ENCODE measurements around the gene IFT81.

Gene IFT81

GRCh38 chr12:110134691-110135411, 10.7 kb downstream of the IFT81 start:
- H3K36me3 ChIP-seq (ENCODE audit: control insufficient read depth in 2 of 2, insufficient read depth in 1 of 2, low read length in 2 of 2): peaks cover 57 to 60% of the 10 kb centered on the region in 2 experiments
- no peak for TF ChIP-seq CTCF (tag by site-specific recombination; IDR thresholded peaks at IDR 0.05)
- TF ChIP-seq WT1 (tag by site-specific recombination; IDR thresholded peaks at IDR 0.05): peak; percentile 78
- no peak overlapping the region for H3K27ac ChIP-seq (ENCODE audit: extremely low read depth, low read depth, low read length)
- ChIA-PET POLR2A (interaction anchor here (0.6 kb wide), 1 partner anchor 9 kb away, joined by 3 read pairs; no protein-coding TSS in a partner anchor), CTCF (interaction anchor here (0.6 to 1.2 kb wide), 2 partner anchors 21 to 36 kb away, joined by 3 to 4 read pairs; no protein-coding TSS in a partner anchor)
- H3K9me3 ChIP-seq (ENCODE audit: control insufficient read depth, insufficient read depth, low read depth, low read length): no peaks in the 10 kb centered on the region
- no peak overlapping the region for H3K4me3 ChIP-seq (ENCODE audit: low read depth, low read length)
- no peaks in the 10 kb centered on the region for H3K4me1 ChIP-seq (ENCODE audit: control insufficient read depth, insufficient read depth, low read length)

- Histone ChIP-seq H3K27ac (ENCODE audit: extremely low read depth, low read depth, low read length) (no peak overlapping the region), H3K4me1 (ENCODE audit: control insufficient read depth, insufficient read depth, low read length) (no peaks in the 10 kb centered on the region), H3K4me3 (ENCODE audit: low read depth, low read length) (no peak overlapping the region), H3K9me3 (ENCODE audit: control insufficient read depth, insufficient read depth, low read depth, low read length) (no peaks in the 10 kb centered on the region), H3K36me3 (ENCODE audit: control insufficient read depth in 2 of 2, insufficient read depth in 1 of 2, low read length in 2 of 2) (peaks cover 55 to 62% of the 10 kb centered on the region in 2 experiments)
- no peak for TF ChIP-seq ZNF776 (tag by site-specific recombination; IDR thresholded peaks at IDR 0.05; ENCODE audit: borderline replicate concordance)
- TF ChIP-seq ZBTB26 (tag by site-specific recombination; optimal IDR thresholded peaks at IDR 0.05): no peak
- no peak for TF ChIP-seq ZNF311 (tag by site-specific recombination; IDR thresholded peaks at IDR 0.05; ENCODE audit: borderline replicate concordance)
- TF ChIP-seq ZEB2 (tag by site-specific recombination; IDR thresholded peaks at IDR 0.05): no peak
- TF ChIP-seq ZNF707 (tag by site-specific recombination; IDR thresholded peaks at IDR 0.05): no peak
- no peak for TF ChIP-seq ZXDB (tag by site-specific recombination; IDR thresholded peaks at IDR 0.05)
- TF ChIP-seq ZNF843 (tag by site-specific recombination; IDR thresholded peaks at IDR 0.05): no peak
- TF ChIP-seq CTCF (tag by site-specific recombination; IDR thresholded peaks at IDR 0.05): no peak
- TF ChIP-seq INSM2 (tag by site-specific recombination; IDR thresholded peaks at IDR 0.05): no peak
- TF ChIP-seq ZNF354C (tag by site-specific recombination; IDR thresholded peaks at IDR 0.05; ENCODE audit: borderline replicate concordance, low read depth): no peak
- no peak for TF ChIP-seq YY1 (tag by site-specific recombination; IDR thresholded peaks at IDR 0.05)
- TF ChIP-seq ZNF138 (tag by site-specific recombination; IDR thresholded peaks at IDR 0.05; ENCODE audit: borderline replicate concordance): no peak
- TF ChIP-seq ZFP41 (tag by site-specific recombination; IDR thresholded peaks at IDR 0.05; ENCODE audit: borderline replicate concordance): no peak
- ChIA-PET POLR2A (no interaction called here), CTCF (interaction anchor here (0.6 kb wide), 1 partner anchor 292 kb away, joined by 3 read pairs; no protein-coding TSS in a partner anchor)
Measured at GRCh38 chr12:110135806-110136205, 11.6 kb downstream of the IFT81 start.
